ENCODE results near the gene TMEM135.

TMEM135 gene

GRCh38 chr11:87366763-87367405 is 329.1 kb downstream of the TMEM135 start:
- DNase-seq, result no peak

GRCh38 chr11:87368151-87368550 is 330.4 kb downstream of the TMEM135 start:
- no peak for DNase-seq

GRCh38 chr11:87368858-87369480 is 331.2 kb downstream of the TMEM135 start:
- DNase-seq, result no peak

- no peak for DNase-seq
Observed at GRCh38 chr11:87369888-87370287, 332.2 kb downstream of the TMEM135 start.

GRCh38 chr11:87372065-87372464 is 334.3 kb downstream of the TMEM135 start:
- no peak for DNase-seq

Measured in NCI-H2029 (cell line).